HCT116 (cell line): ENCODE measurements around the gene SNX15. TPM values are rescaled to one million over a fixed set of nuclear protein-coding genes. Genes with fewer than 3 reads are reported as not detected.

ENCODE experiments used
- ATAC-seq: fragments of 200-7000 bp; cut with Tn5 transposase; 2 replicates; pipeline ENCODE4 v1.9.1; 2020; ENCODE audit warnings: mild to moderate bottlenecking, moderate library complexity
- BruUV-seq: library from RNA; stranded (reverse); fragments of 400-500 nt; replicated peaks from 2 replicates; lab custom pipeline; 2021; lab: Mats Ljungman, UMichigan
- CTCF ChIA-PET: fragments of 300-600 bp; sonication (Branson Sonifier 250); formaldehyde crosslinking; loops from one replicate; lab custom pipeline; 2021; ENCODE audit warnings: antibody characterized with exemption; lab: Charles Lee
- POLR2A ChIA-PET: fragments of 300-600, 350-600 bp; sonication (Branson Sonifier 250); formaldehyde crosslinking; loops from one replicate; lab custom pipeline; 2021; ENCODE audit warnings: antibody characterized with exemption; lab: Charles Lee
- RAD21 ChIA-PET, 2 experiments: fragments of 300-600 bp; sonication (Branson Sonifier 250); formaldehyde crosslinking; loops; one replicate each; lab custom pipeline; 2023; ENCODE audit warnings: low total read pairs in 2 of 2; ENCODE audit not compliant: uncharacterized antibody in 2 of 2, unreplicated experiment in 2 of 2, low non-redundant PET in 1 of 2; lab: Charles Lee
- DNase-seq: peaks from one replicate; pipeline ENCODE4 v3.0.0-alpha.2; 2010; ENCODE audit warnings: low read depth, low spot score
- H2AFZ ChIP-seq: fragments of 200-600 bp; shearing (Covaris generic), sonication (generic); 2 replicates; pipeline ENCODE4 v1.6.1; 2017; ENCODE audit warnings: low read depth, mixed run types, mixed read lengths, antibody characterized with exemption, low read length; ENCODE audit not compliant: poor library complexity, severe bottlenecking
- H3K27ac ChIP-seq: 2 replicates; pipeline ENCODE4 v1.5.1; 2012; ENCODE audit warnings: low read depth, low read length
- H3K27me3 ChIP-seq: fragments of 200-600 bp; sonication (generic); 2 replicates; pipeline ENCODE4 v1.6.1; 2016; ENCODE audit warnings: mixed run types, low read length, mixed read lengths; ENCODE audit not compliant: insufficient read depth
- H3K36me3 ChIP-seq, 2 experiments: fragments of 200-500 bp in 1 of 2; fragments of 200-600 bp in 1 of 2; sonication (Bioruptor generic) in 1 of 2; sonication (generic) in 1 of 2; 2 replicates each; pipeline versions ENCODE4 v1.5.1 to v1.6.1; 2014 to 2016; ENCODE audit warnings: low read length in 2 of 2, inconsistent platforms in 1 of 2, mixed read lengths in 1 of 2, mixed run types in 1 of 2; ENCODE audit not compliant: insufficient read depth in 2 of 2, control insufficient read depth in 1 of 2
- H3K4me1 ChIP-seq, 2 experiments: fragments of 200-600 bp in 1 of 2; sonication (generic) in 1 of 2; 2 replicates each; pipeline versions ENCODE4 v1.5.1 to v1.6.1; 2012 to 2017; ENCODE audit warnings: low read length in 2 of 2, inconsistent platforms in 1 of 2, mild to moderate bottlenecking in 1 of 2, mixed read lengths in 1 of 2, mixed run types in 1 of 2, moderate library complexity in 1 of 2; ENCODE audit not compliant: insufficient read depth in 2 of 2, control insufficient read depth in 1 of 2
- H3K4me2 ChIP-seq: fragments of 200-600 bp; sonication (generic); 2 replicates; pipeline ENCODE4 v1.6.1; 2017; ENCODE audit warnings: mixed run types, low read length, mixed read lengths
- H3K4me3 ChIP-seq, 2 experiments: fragments of 200-600 bp in 1 of 2; sonication (generic) in 1 of 2; replicated peaks in 1 of 2; 2 replicates each; pipeline ENCODE4 v1.5.1; 2011 to 2016; ENCODE audit warnings: low read length in 2 of 2, control low read depth in 1 of 2, low read depth in 1 of 2, mild to moderate bottlenecking in 1 of 2, mixed read lengths in 1 of 2, mixed run types in 1 of 2
- H3K79me2 ChIP-seq: fragments of 200-600 bp; sonication (generic); 2 replicates; pipeline ENCODE4 v1.6.1; 2017; ENCODE audit warnings: mild to moderate bottlenecking, mixed run types, low read length, moderate library complexity, mixed read lengths; ENCODE audit not compliant: insufficient read depth
- H3K9ac ChIP-seq: fragments of 200-600 bp; sonication (generic); 2 replicates; pipeline ENCODE4 v1.6.1; 2016; ENCODE audit warnings: low read length, mixed read lengths
- H3K9me2 ChIP-seq: fragments of 200-600 bp; sonication (generic), shearing (Covaris generic); 2 replicates; pipeline ENCODE4 v1.6.1; 2017; ENCODE audit warnings: mixed run types, mild to moderate bottlenecking, moderate library complexity; ENCODE audit not compliant: insufficient read depth
- H3K9me3 ChIP-seq, 2 experiments: fragments of 200-500 bp in 1 of 2; fragments of 200-600 bp in 1 of 2; sonication (Bioruptor generic) in 1 of 2; sonication (generic) in 1 of 2; 2 replicates each; pipeline ENCODE4 v1.6.1; 2014 to 2017; ENCODE audit warnings: low read length in 2 of 2, mixed read lengths in 2 of 2, inconsistent platforms in 1 of 2, low read depth in 1 of 2, mild to moderate bottlenecking in 1 of 2, mixed run types in 1 of 2, moderate library complexity in 1 of 2; ENCODE audit not compliant: control insufficient read depth in 1 of 2, insufficient read depth in 1 of 2
- H4K20me1 ChIP-seq: fragments of 200-600 bp; sonication (generic), shearing (Covaris generic); 2 replicates; pipeline ENCODE4 v1.6.1; 2017; ENCODE audit warnings: mixed run types, mild to moderate bottlenecking, moderate library complexity; ENCODE audit not compliant: insufficient read depth
- ATF3 ChIP-seq: IDR thresholded peaks from 2 replicates; pipeline ENCODE4 v1.6.1; 2012
- CBX3 ChIP-seq: IDR thresholded peaks from 2 replicates; pipeline ENCODE4 v1.6.1; 2012; ENCODE audit warnings: low read depth
- CEBPB ChIP-seq: IDR thresholded peaks from 2 replicates; pipeline ENCODE4 v1.6.1; 2012; ENCODE audit warnings: low read depth
- CTCF ChIP-seq, 3 experiments: fragments of 200-600 bp in 1 of 3; sonication (generic) in 1 of 3; IDR thresholded peaks in 2 of 3; conservative IDR thresholded peaks in 1 of 3; 2 replicates each; pipeline ENCODE4 v1.5.1; 2012 to 2017; ENCODE audit warnings: low read depth in 2 of 3, low read length in 2 of 3, antibody characterized with exemption in 1 of 3, borderline replicate concordance in 1 of 3, control low read depth in 1 of 3, mild to moderate bottlenecking in 1 of 3, mixed read lengths in 1 of 3, mixed run types in 1 of 3, moderate library complexity in 1 of 3; ENCODE audit not compliant: insufficient read depth in 1 of 3
- EGR1 ChIP-seq: IDR thresholded peaks from 2 replicates; pipeline ENCODE4 v1.6.1; 2012; ENCODE audit warnings: low read depth
- EZH2phosphoT487 ChIP-seq: fragments of 200-600 bp; IDR thresholded peaks from 2 replicates; pipeline ENCODE4 v1.6.1; 2018; ENCODE audit warnings: antibody characterized with exemption, borderline replicate concordance
- FOSL1 ChIP-seq: IDR thresholded peaks from 2 replicates; pipeline ENCODE4 v1.6.1; 2012; ENCODE audit warnings: low read depth
- JUND ChIP-seq: IDR thresholded peaks from 2 replicates; pipeline ENCODE4 v1.6.1; 2012
- POLR2A ChIP-seq: IDR thresholded peaks from 2 replicates; pipeline ENCODE4 v1.7.0; 2011; ENCODE audit warnings: borderline replicate concordance; ENCODE audit not compliant: insufficient read depth, insufficient read length; ENCODE audit errors: extremely low read depth
- POLR2AphosphoS5 ChIP-seq: IDR thresholded peaks from 2 replicates; pipeline ENCODE4 v1.6.1; 2011; ENCODE audit warnings: mild to moderate bottlenecking, low read depth, low read length, moderate library complexity
- SIN3A ChIP-seq: IDR thresholded peaks from 2 replicates; pipeline ENCODE4 v1.6.1; 2012; ENCODE audit warnings: low read depth
- SP1 ChIP-seq: IDR thresholded peaks from 2 replicates; pipeline ENCODE4 v1.6.1; 2012; ENCODE audit warnings: low read depth
- SRF ChIP-seq: IDR thresholded peaks from 2 replicates; pipeline ENCODE4 v1.6.1; 2012; ENCODE audit warnings: low read depth
- TCF7L2 ChIP-seq: IDR thresholded peaks from 2 replicates; pipeline ENCODE4 v1.7.0; 2011; ENCODE audit warnings: borderline replicate concordance, inconsistent platforms; ENCODE audit not compliant: insufficient read depth, insufficient read length; ENCODE audit errors: extremely low read depth
- YY1 ChIP-seq: IDR thresholded peaks from 2 replicates; pipeline ENCODE4 v1.6.1; 2011; ENCODE audit warnings: low read length, low read depth, moderate library complexity, mild to moderate bottlenecking; ENCODE audit not compliant: insufficient replicate concordance; ENCODE audit errors: extremely low read depth
- ZFX ChIP-seq: fragments of 450-650 bp; IDR thresholded peaks from 2 replicates; pipeline ENCODE4 v1.6.1; 2017
- ZNF274 ChIP-seq: fragments of 200-500 bp; sonication (Bioruptor generic); IDR thresholded peaks from 2 replicates; pipeline ENCODE4 v1.6.1; 2014; ENCODE audit warnings: mild to moderate bottlenecking, low read depth, low read length, inconsistent platforms
- intact Hi-C: fragments of 100-400 bp; cut with micrococcal nuclease; formaldehyde crosslinking; loops from 2 replicates; pipeline ENCODE4 v1.10.0; 2022
- total RNA-seq: library from RNA; stranded (reverse); gene quantifications from one replicate; pipeline ENCODE4 v1.2.1, GENCODE V29; 2021; ENCODE audit not compliant: unreplicated experiment
- TF ChIP-seq, protein P1 (sequence below): IDR thresholded peaks from 2 replicates; pipeline ENCODE4 v1.6.1; 2012
- TF ChIP-seq, protein P2 (sequence below): IDR thresholded peaks from 2 replicates; pipeline ENCODE4 v1.6.1; 2012; ENCODE audit warnings: low read depth

Gene SNX15
- total RNA-seq, 1 experiment from 2014 or later = 16.8 TPM

DNA sequence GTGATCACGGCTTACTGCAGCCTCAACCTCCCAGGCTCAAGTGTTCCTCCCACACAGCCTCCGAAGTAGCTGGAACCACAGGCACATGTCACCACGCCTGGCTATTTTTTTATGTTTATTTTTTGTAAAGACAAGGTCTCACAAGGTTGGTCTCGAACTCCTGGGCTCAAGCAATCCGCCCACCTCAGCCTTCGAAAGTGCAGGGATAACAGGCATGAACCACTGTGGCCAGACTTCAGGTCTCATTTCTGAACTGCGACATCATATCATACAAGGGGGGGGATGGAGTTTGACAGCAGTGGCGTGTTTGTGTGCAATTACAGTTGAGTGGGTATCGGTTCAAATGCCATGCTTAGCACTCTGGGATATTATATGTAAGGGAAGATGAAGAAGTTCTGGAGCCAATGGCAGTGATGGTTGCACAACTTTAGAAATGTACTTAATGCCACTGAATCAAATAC is 24.2 kb downstream of the SNX15 start (continued):
- TF ChIP-seq SIN3A = no peak
- TF ChIP-seq EGR1 = no peak
- no peak for TF ChIP-seq ZNF274
- TF ChIP-seq FOSL1 = no peak
- TF ChIP-seq SRF = no peak
- no peak for TF ChIP-seq ATF3
- no peak for TF ChIP-seq ZFX
- no peak for TF ChIP-seq JUND

- intact Hi-C loops = no loop called here
- no peaks in the 10 kb centered on the region for H3K79me2 ChIP-seq
- CTCF ChIA-PET = no interaction called here
- H3K27me3 ChIP-seq = no peaks in the 10 kb centered on the region
- H3K27ac ChIP-seq = no peak overlapping the region
- no peak overlapping the region for H2AFZ ChIP-seq
- no peaks in the 10 kb centered on the region for H4K20me1 ChIP-seq
- no peaks in the 10 kb centered on the region for H3K9me2 ChIP-seq
- no TSS peak for BruUV-seq
- H3K4me1 ChIP-seq = peaks cover 0 to 10% of the 10 kb centered on the region in 2 experiments; a peak in 3 of 4 replicates
- POLR2A ChIA-PET = no interaction called here
- TF ChIP-seq YY1 = no peak
- no peak for TF ChIP-seq JUND
- TF ChIP-seq SRF = no peak
- no peak for TF ChIP-seq ATF3
- TF ChIP-seq, protein P1, sequence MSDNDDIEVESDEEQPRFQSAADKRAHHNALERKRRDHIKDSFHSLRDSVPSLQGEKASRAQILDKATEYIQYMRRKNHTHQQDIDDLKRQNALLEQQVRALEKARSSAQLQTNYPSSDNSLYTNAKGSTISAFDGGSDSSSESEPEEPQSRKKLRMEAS = no peak
- no peak for TF ChIP-seq SP1
- TF ChIP-seq TCF7L2 = no peak
- no peak for TF ChIP-seq ZNF274
- TF ChIP-seq CBX3 = no peak
- TF ChIP-seq CEBPB = no peak
- TF ChIP-seq CTCF (IDR thresholded peaks at IDR 0.05 in 2 of 3, conservative IDR thresholded peaks at IDR 0.05 in 1 of 3; ENCODE audit: borderline replicate concordance in 1 of 3, insufficient read depth in 1 of 3, low read depth in 2 of 3, low read length in 2 of 3) = no peak
- TF ChIP-seq EZH2phosphoT487 = no peak
- TF ChIP-seq, protein P2, sequence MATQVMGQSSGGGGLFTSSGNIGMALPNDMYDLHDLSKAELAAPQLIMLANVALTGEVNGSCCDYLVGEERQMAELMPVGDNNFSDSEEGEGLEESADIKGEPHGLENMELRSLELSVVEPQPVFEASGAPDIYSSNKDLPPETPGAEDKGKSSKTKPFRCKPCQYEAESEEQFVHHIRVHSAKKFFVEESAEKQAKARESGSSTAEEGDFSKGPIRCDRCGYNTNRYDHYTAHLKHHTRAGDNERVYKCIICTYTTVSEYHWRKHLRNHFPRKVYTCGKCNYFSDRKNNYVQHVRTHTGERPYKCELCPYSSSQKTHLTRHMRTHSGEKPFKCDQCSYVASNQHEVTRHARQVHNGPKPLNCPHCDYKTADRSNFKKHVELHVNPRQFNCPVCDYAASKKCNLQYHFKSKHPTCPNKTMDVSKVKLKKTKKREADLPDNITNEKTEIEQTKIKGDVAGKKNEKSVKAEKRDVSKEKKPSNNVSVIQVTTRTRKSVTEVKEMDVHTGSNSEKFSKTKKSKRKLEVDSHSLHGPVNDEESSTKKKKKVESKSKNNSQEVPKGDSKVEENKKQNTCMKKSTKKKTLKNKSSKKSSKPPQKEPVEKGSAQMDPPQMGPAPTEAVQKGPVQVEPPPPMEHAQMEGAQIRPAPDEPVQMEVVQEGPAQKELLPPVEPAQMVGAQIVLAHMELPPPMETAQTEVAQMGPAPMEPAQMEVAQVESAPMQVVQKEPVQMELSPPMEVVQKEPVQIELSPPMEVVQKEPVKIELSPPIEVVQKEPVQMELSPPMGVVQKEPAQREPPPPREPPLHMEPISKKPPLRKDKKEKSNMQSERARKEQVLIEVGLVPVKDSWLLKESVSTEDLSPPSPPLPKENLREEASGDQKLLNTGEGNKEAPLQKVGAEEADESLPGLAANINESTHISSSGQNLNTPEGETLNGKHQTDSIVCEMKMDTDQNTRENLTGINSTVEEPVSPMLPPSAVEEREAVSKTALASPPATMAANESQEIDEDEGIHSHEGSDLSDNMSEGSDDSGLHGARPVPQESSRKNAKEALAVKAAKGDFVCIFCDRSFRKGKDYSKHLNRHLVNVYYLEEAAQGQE = no peak
- TF ChIP-seq POLR2A = no peak
- TF ChIP-seq POLR2AphosphoS5 = no peak
- DNase-seq (no peak), ATAC-seq (no peak)
- H3K9ac ChIP-seq = no peak overlapping the region
- H3K4me2 ChIP-seq = no peak overlapping the region
- no peaks in the 10 kb centered on the region for H3K36me3 ChIP-seq
- no peak overlapping the region for H3K4me3 ChIP-seq
- RAD21 ChIA-PET = no interaction called here
- H3K9me3 ChIP-seq = no peaks in the 10 kb centered on the region
Measured at GRCh38 chr11:65053827-65054508, 26.7 kb downstream of the SNX15 start.
